HEK293T (cell line): Measurements from ENCODE around the gene STK33.

Experiments
- CTCF ChIA-PET: fragments of 350-600 bp; formaldehyde crosslinking; extraction: SDS; loops from one replicate; lab custom pipeline; 2021; ENCODE audit warnings: antibody characterized with exemption, inconsistent platforms; lab: Yijun Ruan, JAX
- POLR2A ChIA-PET: fragments of 350-600 bp; formaldehyde crosslinking; extraction: SDS; loops from one replicate; lab custom pipeline; 2020; ENCODE audit warnings: antibody characterized with exemption, inconsistent platforms; lab: Yijun Ruan, JAX
- DNase-seq: peaks from one replicate; pipeline ENCODE4 v3.0.0; 2012; ENCODE audit warnings: mixed read lengths; ENCODE audit errors: extremely low spot score
- ARNT ChIP-seq: fragments of 450-650 bp; IDR thresholded peaks from 2 replicates; pipeline ENCODE4 v1.6.1; 2017; ENCODE audit warnings: mild to moderate bottlenecking
- BHLHE40 ChIP-seq: fragments of 450-650 bp; IDR thresholded peaks from 2 replicates; pipeline ENCODE4 v1.6.1; 2016; ENCODE audit warnings: mild to moderate bottlenecking, moderate library complexity, borderline replicate concordance
- CTBP1 ChIP-seq: fragments of 450-650 bp; IDR thresholded peaks from 2 replicates; pipeline ENCODE4 v1.6.1; 2016; ENCODE audit warnings: borderline replicate concordance
- ELF4 ChIP-seq: fragments of 450-650 bp; IDR thresholded peaks from 2 replicates; pipeline ENCODE4 v1.6.1; 2017; ENCODE audit warnings: antibody characterized with exemption
- FOXA1 ChIP-seq: fragments of 450-650 bp; IDR thresholded peaks from 2 replicates; pipeline ENCODE4 v1.6.1; 2016; ENCODE audit warnings: mild to moderate bottlenecking
- FOXK2 ChIP-seq: fragments of 450-650 bp; IDR thresholded peaks from 2 replicates; pipeline ENCODE4 v1.6.1; 2016; ENCODE audit warnings: mild to moderate bottlenecking
- FOXM1 ChIP-seq: fragments of 450-650 bp; IDR thresholded peaks from 2 replicates; pipeline ENCODE4 v1.6.1; 2017; ENCODE audit warnings: mild to moderate bottlenecking, borderline replicate concordance
- HDGF ChIP-seq: fragments of 450-650 bp; IDR thresholded peaks from 2 replicates; pipeline ENCODE4 v1.6.1; 2017; ENCODE audit warnings: antibody characterized with exemption, borderline replicate concordance
- L3MBTL2 ChIP-seq: fragments of 450-650 bp; conservative IDR thresholded peaks from 2 replicates; pipeline ENCODE4 v1.6.1; 2016; ENCODE audit warnings: mild to moderate bottlenecking
- LEF1 ChIP-seq: fragments of 450-650 bp; IDR thresholded peaks from 2 replicates; pipeline ENCODE4 v1.6.1; 2017; ENCODE audit warnings: mild to moderate bottlenecking, borderline replicate concordance
- NFRKB ChIP-seq: fragments of 450-650 bp; IDR thresholded peaks from 2 replicates; pipeline ENCODE4 v1.6.1; 2016; ENCODE audit warnings: mild to moderate bottlenecking, moderate library complexity
- SP1 ChIP-seq: fragments of 450-650 bp; IDR thresholded peaks from 2 replicates; pipeline ENCODE4 v1.6.1; 2017
- SUZ12 ChIP-seq: fragments of 450-650 bp; IDR thresholded peaks from 2 replicates; pipeline ENCODE4 v1.6.1; 2016; ENCODE audit warnings: mild to moderate bottlenecking
- TARDBP ChIP-seq: fragments of 450-650 bp; IDR thresholded peaks from 2 replicates; pipeline ENCODE4 v1.6.1; 2016
- ZNF384 ChIP-seq: fragments of 450-650 bp; IDR thresholded peaks from 2 replicates; pipeline ENCODE4 v1.6.1; 2016
- TF ChIP-seq, protein P1 (sequence below): fragments of 450-650 bp; IDR thresholded peaks from 2 replicates; pipeline ENCODE4 v1.6.1; 2016

Gene STK33

GRCh38 chr11:8384199-8384821 is 209.7 kb downstream of the STK33 start:
- no peak for DNase-seq
- POLR2A ChIA-PET, result no interaction called here
- CTCF ChIA-PET, result interaction anchor here (0.8 kb wide), 1 partner anchor 182 kb away, joined by 4 read pairs; no protein-coding TSS in a partner anchor
- TF ChIP-seq HDGF (no peak), ARNT (no peak), BHLHE40 (no peak), ZNF384 (no peak), ELF4 (no peak), NFRKB (no peak), FOXK2 (no peak), FOXA1 (no peak), TARDBP (no peak), CTBP1 (no peak), LEF1 (no peak), FOXM1 (no peak), L3MBTL2 (no peak)
- TF ChIP-seq, protein P1, sequence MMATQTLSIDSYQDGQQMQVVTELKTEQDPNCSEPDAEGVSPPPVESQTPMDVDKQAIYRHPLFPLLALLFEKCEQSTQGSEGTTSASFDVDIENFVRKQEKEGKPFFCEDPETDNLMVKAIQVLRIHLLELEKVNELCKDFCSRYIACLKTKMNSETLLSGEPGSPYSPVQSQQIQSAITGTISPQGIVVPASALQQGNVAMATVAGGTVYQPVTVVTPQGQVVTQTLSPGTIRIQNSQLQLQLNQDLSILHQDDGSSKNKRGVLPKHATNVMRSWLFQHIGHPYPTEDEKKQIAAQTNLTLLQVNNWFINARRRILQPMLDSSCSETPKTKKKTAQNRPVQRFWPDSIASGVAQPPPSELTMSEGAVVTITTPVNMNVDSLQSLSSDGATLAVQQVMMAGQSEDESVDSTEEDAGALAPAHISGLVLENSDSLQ, result no peak

GRCh38 chr11:8383627-8384026 is 210.4 kb downstream of the STK33 start:
- CTCF ChIA-PET, result no interaction called here
- DNase-seq, result no peak
- TF ChIP-seq, protein P1, result no peak
- TF ChIP-seq FOXA1, result no peak
- no peak for TF ChIP-seq FOXM1
- TF ChIP-seq ELF4, result no peak
- no peak for TF ChIP-seq HDGF
- no peak for TF ChIP-seq FOXK2
- no peak for TF ChIP-seq CTBP1
- no peak for TF ChIP-seq SP1
- no peak for TF ChIP-seq NFRKB
- POLR2A ChIA-PET, result no interaction called here

DNA sequence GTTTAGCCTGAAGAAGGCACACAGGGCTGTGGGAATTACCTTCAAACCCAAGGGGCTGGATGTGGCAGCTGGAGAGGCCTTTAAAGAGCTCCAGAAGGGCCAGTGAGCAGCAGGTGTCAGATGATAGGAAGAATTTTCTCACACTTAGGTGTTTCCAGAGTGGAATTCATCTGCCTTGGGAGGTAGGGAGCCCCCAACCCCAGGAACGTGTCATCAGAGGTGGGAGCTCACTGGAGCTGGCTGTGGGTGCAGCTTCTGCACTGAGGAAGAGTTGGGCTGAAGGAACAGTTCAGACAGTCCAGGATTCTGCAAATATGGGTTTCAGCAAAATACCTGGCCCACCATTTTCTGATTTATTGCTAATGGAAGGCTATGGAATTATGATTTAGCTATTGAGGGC is 210.8 kb downstream of the STK33 start:
- DNase-seq, result no peak
- ChIA-PET POLR2A (no interaction called here), CTCF (no interaction called here)
- TF ChIP-seq ELF4, result no peak
- no peak for TF ChIP-seq LEF1
- no peak for TF ChIP-seq HDGF
- no peak for TF ChIP-seq SUZ12
- TF ChIP-seq NFRKB, result no peak
- TF ChIP-seq ARNT, result no peak
- TF ChIP-seq BHLHE40, result no peak

DNA sequence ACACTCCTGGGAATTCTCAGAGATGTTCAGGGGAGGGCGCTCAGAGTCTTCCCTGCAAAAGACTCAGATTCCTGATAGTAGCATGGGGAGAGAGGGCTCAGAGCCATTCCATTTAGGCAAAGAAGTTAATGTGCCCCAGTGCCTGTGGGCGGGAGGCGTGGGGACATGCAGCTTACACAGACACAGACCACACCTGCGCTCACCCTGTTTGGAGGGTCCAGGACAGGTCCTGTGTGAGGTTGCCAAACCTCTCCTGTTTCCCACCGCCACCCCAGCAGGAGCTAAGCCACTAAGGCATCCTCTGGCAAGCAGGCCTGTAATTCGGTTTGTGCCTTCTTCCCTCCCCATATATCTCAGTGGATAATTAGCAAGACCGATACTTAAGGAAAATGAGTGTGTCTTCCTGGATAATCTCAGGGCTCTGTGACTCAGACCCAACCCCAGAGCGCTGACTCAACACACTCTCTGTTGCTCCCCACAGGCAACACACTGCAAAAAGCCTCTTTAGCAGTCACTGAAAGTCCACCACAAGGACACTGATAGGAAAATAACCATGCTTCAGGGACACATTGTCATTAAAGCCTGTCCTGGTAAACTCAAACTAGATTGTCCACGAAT is 211.5 kb downstream of the STK33 start:
- no peak for DNase-seq
- ChIA-PET POLR2A (no interaction called here), CTCF (no interaction called here)
- TF ChIP-seq ZNF384 (no peak), ARNT (no peak), L3MBTL2 (no peak), HDGF (no peak), FOXK2 (no peak)

- ChIA-PET POLR2A (no interaction called here), CTCF (interaction anchor here (1.3 kb wide), 1 partner anchor 185 kb away, joined by 3 read pairs; no protein-coding TSS in a partner anchor)
- DNase-seq, result no peak
- TF ChIP-seq ZNF384, result no peak
- no peak for TF ChIP-seq ARNT
Measured at GRCh38 chr11:8381871-8382396, 212.1 kb downstream of the STK33 start.

DNA sequence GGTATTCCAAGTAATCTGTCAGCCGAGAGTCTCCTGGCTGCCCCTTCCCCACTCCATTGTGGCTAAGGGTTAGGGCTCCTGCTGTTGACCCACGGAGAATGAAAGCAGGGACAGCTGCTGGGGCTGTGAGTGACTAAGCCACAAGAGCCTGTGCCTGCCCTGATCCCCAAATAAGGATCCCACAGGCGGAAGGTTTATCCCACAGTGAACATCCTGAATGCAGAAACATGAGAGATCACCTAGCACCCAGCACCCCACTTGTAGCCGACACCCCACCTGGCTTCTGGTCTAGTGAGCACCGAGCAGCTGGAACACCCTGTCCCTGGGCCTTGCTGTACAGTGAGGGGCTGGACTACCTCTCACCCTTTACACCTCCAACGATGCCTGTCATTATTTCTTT is 212.7 kb downstream of the STK33 start:
- no peak for TF ChIP-seq FOXK2
- TF ChIP-seq HDGF, result no peak
- no peak for TF ChIP-seq ZNF384
- TF ChIP-seq NFRKB, result no peak
- TF ChIP-seq BHLHE40, result no peak
- no peak for TF ChIP-seq ARNT
- TF ChIP-seq, protein P1, result no peak
- TF ChIP-seq SUZ12, result no peak
- no peak for TF ChIP-seq CTBP1
- TF ChIP-seq L3MBTL2, result no peak
- TF ChIP-seq SP1, result no peak
- no peak for TF ChIP-seq FOXM1
- TF ChIP-seq TARDBP, result no peak
- no peak for TF ChIP-seq FOXA1
- TF ChIP-seq ELF4, result no peak
- no peak for TF ChIP-seq LEF1
- ChIA-PET POLR2A (no interaction called here), CTCF (interaction anchor here (1.3 kb wide), 1 partner anchor 186 kb away, joined by 3 read pairs; no protein-coding TSS in a partner anchor)
- DNase-seq, result no peak

DNA sequence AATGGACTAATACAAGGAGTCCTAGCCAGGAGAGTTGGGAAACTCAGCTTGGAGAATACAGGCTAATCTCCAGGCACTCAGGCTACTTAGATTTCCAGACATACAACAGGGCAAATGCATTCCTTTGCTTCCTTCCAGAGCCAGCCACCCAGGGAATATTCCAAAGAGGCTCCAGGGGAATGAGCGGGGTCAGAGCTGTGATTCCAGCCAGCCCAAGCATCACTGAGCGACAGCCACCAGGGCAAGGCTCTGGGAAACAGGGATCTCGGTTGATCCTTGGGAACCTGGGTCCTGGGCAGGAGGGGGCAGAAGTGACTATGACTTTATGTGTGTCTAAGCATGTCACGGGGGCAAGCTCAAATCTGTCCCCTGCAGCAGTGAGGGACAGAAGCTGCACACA is 218.1 kb downstream of the STK33 start:
- CTCF ChIA-PET, result no interaction called here
- no peak for DNase-seq
- POLR2A ChIA-PET, result no interaction called here
- TF ChIP-seq FOXM1, result no peak
- no peak for TF ChIP-seq L3MBTL2
- no peak for TF ChIP-seq TARDBP
- TF ChIP-seq ZNF384, result no peak
- TF ChIP-seq BHLHE40, result no peak
- TF ChIP-seq, protein P1, result no peak
- TF ChIP-seq HDGF, result no peak
- no peak for TF ChIP-seq CTBP1
- no peak for TF ChIP-seq SP1
- no peak for TF ChIP-seq ELF4
- TF ChIP-seq FOXA1, result no peak
- TF ChIP-seq LEF1, result no peak
- TF ChIP-seq NFRKB, result no peak
- no peak for TF ChIP-seq FOXK2
- no peak for TF ChIP-seq SUZ12
- no peak for TF ChIP-seq ARNT
